GM13976 (cell line): ENCODE data around the gene PIGN.

Experiments used
- DNase-seq: peaks from one replicate; pipeline ENCODE4 v3.0.0; 2012; ENCODE audit warnings: low spot score
- in situ Hi-C: fragments of 300-500 bp; cut with MboI; formaldehyde crosslinking; loops from one replicate; pipeline ENCODE4 v1.12.0; 2022; ENCODE audit warnings: low sequenced_read_pairs, mixed read lengths, inconsistent platforms; ENCODE audit not compliant: unreplicated experiment
- TF ChIP-seq, protein P1 (sequence below): IDR thresholded peaks from 2 replicates; pipeline ENCODE4 v1.5.1; 2012; ENCODE audit warnings: borderline replicate concordance, mild to moderate bottlenecking; ENCODE audit not compliant: insufficient read depth; ENCODE audit errors: extremely low read depth, missing control alignments, control extremely low read depth

Gene PIGN

DNA sequence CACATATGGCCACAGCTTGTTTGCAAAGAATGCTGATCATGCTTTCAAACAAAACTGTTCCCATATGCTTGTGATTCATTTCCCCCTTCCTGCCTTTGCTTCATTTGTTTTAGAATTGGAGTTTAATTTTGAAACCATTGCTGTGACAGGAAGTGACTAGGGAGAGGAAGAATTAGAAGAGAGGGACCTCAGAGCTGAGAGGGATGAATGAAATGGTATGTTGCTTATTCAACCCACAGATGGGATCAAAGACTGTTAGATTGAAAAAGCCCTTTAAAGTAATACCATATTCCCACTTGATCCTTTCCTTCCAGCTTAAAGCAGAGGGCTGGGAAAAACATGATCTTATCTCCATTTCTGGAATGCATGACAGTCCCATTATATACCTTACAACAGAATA is 187.9 kb downstream of the PIGN start:
- DNase-seq: no peak
- in situ Hi-C loops: no loop called here
- TF ChIP-seq, protein P1, sequence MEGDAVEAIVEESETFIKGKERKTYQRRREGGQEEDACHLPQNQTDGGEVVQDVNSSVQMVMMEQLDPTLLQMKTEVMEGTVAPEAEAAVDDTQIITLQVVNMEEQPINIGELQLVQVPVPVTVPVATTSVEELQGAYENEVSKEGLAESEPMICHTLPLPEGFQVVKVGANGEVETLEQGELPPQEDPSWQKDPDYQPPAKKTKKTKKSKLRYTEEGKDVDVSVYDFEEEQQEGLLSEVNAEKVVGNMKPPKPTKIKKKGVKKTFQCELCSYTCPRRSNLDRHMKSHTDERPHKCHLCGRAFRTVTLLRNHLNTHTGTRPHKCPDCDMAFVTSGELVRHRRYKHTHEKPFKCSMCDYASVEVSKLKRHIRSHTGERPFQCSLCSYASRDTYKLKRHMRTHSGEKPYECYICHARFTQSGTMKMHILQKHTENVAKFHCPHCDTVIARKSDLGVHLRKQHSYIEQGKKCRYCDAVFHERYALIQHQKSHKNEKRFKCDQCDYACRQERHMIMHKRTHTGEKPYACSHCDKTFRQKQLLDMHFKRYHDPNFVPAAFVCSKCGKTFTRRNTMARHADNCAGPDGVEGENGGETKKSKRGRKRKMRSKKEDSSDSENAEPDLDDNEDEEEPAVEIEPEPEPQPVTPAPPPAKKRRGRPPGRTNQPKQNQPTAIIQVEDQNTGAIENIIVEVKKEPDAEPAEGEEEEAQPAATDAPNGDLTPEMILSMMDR: no peak

DNA sequence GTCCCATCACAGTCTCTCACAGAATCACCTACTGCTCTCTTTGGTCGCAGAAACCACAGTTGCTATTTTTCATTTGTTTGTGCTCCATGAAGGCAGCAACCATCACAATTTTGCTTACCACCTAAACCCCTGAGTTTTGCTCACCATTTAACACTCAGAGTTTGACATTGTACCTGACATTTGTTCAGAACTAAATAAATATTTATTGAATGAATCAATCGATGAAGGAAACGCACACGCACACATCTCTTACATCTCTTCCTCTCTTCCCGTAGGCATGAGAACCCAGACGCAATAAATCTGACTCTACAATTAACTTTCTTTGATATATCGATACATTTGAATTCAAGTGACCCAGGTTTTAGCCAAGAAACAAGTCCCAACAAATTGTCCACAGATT is 188.5 kb downstream of the PIGN start:
- DNase-seq: no peak
- TF ChIP-seq, protein P1: no peak
- in situ Hi-C loops: no loop called here

DNA sequence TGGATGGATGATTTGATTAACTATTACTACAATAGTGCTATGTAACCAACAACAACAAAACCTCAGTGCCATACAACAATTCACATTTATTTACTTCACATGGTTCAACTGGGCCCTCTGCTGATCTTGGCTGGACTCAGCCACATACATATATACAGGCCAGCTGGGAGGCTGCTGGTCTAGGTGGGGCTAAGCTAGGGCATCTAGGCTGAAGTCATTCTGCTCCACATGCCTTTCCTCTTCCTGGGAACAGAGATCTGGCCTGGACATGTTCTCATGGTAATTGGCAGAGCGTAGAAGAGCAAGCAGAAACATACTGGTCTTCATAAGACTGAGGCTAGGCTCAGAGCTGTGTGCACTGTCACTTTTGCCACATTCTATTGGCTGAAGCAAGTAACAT is 191.2 kb downstream of the PIGN start:
- in situ Hi-C loops: no loop called here
- DNase-seq: no peak
- TF ChIP-seq, protein P1: no peak

DNA sequence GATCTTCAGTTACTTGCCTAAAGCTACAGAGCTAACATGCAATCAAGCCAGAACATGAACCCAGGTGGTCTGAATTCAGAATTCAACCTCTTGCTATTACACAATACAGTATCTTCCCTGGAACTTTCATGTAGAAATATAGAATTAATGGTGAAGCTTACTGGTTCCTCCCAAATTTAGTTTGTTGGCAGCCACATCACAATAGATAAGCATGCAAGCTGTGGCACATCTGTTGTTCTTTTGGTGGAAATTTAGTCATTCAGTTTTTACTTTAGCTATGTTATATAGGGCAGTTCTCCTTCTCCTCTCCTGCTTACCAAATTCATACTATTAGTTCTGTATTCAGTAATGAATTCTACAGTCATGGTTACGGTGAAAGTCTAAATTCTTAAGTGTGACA is 193.0 kb downstream of the PIGN start:
- TF ChIP-seq, protein P1: no peak
- in situ Hi-C loops: no loop called here
- DNase-seq: no peak

DNA sequence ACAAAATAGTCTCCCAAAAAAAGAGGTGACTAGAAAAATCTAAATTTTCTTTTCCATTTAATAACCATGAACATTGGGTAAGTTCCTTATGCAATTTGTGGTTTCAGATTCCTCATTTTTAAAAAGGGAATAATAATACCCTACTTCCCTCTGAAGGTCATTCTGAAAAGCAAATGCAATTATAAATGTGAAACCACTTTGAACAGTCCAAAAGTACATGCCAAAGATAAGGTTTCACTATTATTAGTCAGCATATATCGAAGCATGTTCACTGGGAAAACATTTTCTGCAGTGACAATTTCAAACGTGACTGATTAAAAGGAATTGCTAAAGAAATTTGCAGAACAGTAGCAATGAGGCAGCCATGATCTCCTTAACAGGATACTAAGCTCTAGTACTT is 193.9 kb downstream of the PIGN start:
- TF ChIP-seq, protein P1: no peak
- no peak for DNase-seq
- in situ Hi-C loops: no loop called here

DNA sequence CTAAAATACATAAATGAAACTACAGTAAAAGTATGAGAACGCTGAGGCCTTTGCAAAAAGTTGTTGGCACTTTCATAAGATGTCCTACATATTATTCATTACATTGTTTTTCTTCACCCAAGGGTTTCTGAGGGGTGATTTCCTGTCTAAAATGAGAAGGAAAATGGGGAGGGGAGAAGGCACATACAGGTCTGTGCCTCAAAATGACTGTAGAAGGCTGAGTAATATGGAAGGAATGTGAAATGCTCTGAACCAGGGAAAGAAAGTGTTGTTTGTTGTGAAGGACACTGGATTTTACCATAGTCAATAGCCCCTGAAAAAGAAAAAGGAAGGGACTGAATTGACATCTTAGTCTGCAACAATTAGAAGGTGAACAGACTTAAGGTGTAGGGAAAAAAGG is 194.6 kb downstream of the PIGN start:
- in situ Hi-C loops: no loop called here
- TF ChIP-seq, protein P1: no peak
- DNase-seq: no peak

DNA sequence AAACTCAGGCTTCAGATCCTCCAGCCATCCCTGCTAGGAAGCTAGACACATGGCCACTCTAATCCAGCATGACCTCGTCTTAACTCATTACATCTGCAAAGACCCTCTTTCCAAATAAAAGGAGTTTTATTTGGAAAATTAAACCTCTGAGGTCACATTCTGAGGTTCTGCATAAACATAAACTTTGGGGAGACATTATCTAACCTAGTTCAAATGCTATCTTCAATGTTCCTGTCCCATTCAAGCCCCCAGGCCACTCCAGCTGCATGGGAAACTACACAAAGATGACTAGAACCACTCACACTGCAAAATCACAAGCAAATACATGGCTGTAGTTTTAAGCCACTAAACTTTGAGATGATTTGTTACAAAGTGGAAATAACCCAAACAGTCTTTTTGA is 195.0 kb downstream of the PIGN start:
- no peak for DNase-seq
- in situ Hi-C loops: no loop called here

More for the DNA sequence above, 195.0 kb downstream of the PIGN start:
- TF ChIP-seq, protein P1: no peak
